ENCODE data around the gene L1TD1. TPM values are rescaled to one million over a fixed set of nuclear protein-coding genes. Genes with fewer than 3 reads are reported as not detected.

Gene L1TD1
- total and polyA plus RNA-seq, 2 of the 13 experiments (the other 11 are each of a cell fraction or from before 2014, with no cell fraction given), result not detected

GRCh38 chr1:62237950-62238374 lies 43.3 kb downstream of the L1TD1 start (continued):
- TF ChIP-seq ZNF496 (CRISPR knock-in tag; IDR thresholded peaks at IDR 0.05; ENCODE audit: insufficient replicate concordance) (no peak), POLR2A (IDR thresholded peaks at IDR 0.05; ENCODE audit: insufficient read depth in 1 of 2, low read depth in 2 of 2, low read length in 2 of 2) (peak in 1 of 2 experiments; percentile 29; a peak in 1 of 4 replicates), DNMT3B (CRISPR knock-in tag; conservative IDR thresholded peaks at IDR 0.05) (no peak), ZFP62 (CRISPR knock-in tag; IDR thresholded peaks at IDR 0.05) (no peak), SNAPC4 (CRISPR knock-in tag; IDR thresholded peaks at IDR 0.05) (no peak), KLF11 (CRISPR knock-in tag; IDR thresholded peaks at IDR 0.05) (no peak), ZFP90 (CRISPR knock-in tag; IDR thresholded peaks at IDR 0.05; ENCODE audit: borderline replicate concordance) (no peak), ZBTB25 (CRISPR knock-in tag; IDR thresholded peaks at IDR 0.05) (no peak), RCOR2 (CRISPR knock-in tag; IDR thresholded peaks at IDR 0.05) (peak; percentile 96), MAZ (IDR thresholded peaks at IDR 0.05; ENCODE audit: borderline replicate concordance, low read depth, low read length) (no peak), MAZ (CRISPR knock-in tag; IDR thresholded peaks at IDR 0.05; ENCODE audit: low read depth) (no peak), REST (IDR thresholded peaks at IDR 0.05; ENCODE audit: borderline replicate concordance in 1 of 2, low read depth in 1 of 2, low read length in 2 of 2) (no peak), ZNF784 (CRISPR knock-in tag; IDR thresholded peaks at IDR 0.05; ENCODE audit: borderline replicate concordance) (no peak), PRDM15 (CRISPR knock-in tag; IDR thresholded peaks at IDR 0.05) (no peak), HNF4A (CRISPR knock-in tag; IDR thresholded peaks at IDR 0.05) (peak; percentile 96), ZNF326 (CRISPR knock-in tag; IDR thresholded peaks at IDR 0.05; ENCODE audit: borderline replicate concordance) (no peak)
